H1 (cell line): ENCODE results near the gene PCGF3.

ENCODE experiments used
- EP300 ChIP-seq, 2 experiments: IDR thresholded peaks; 1 replicate in 1 of 2; 2 replicates in 1 of 2; pipeline ENCODE4 v1.6.1; 2011 to 2012; ENCODE audit warnings: low read depth in 2 of 2, low read length in 2 of 2, mild to moderate bottlenecking in 2 of 2, borderline replicate concordance in 1 of 2, inconsistent platforms in 1 of 2, moderate library complexity in 1 of 2
- EZH2 ChIP-seq: fragments of 200-600 bp; sonication (generic); IDR thresholded peaks from 2 replicates; pipeline ENCODE4 v1.7.1; 2012; ENCODE audit warnings: low read depth, mild to moderate bottlenecking, moderate library complexity, low read length, inconsistent platforms; ENCODE audit not compliant: severe bottlenecking
- FOSL1 ChIP-seq: IDR thresholded peaks from 2 replicates; pipeline ENCODE4 v1.6.1; 2011; ENCODE audit warnings: mild to moderate bottlenecking, low read depth, low read length, moderate library complexity; ENCODE audit not compliant: insufficient read depth
- JUN ChIP-seq: IDR thresholded peaks from 2 replicates; pipeline ENCODE4 v1.6.1; 2011; ENCODE audit warnings: low read depth, mild to moderate bottlenecking, improper control_type of control experiment, low read length
- POLR2A ChIP-seq, 2 experiments: IDR thresholded peaks; 1 replicate in 1 of 2; 2 replicates in 1 of 2; pipeline ENCODE4 v1.6.1; 2011; ENCODE audit warnings: low read depth in 2 of 2, low read length in 2 of 2, mild to moderate bottlenecking in 2 of 2; ENCODE audit errors: control extremely low read depth in 1 of 2
- RFX5 ChIP-seq: IDR thresholded peaks from 2 replicates; pipeline ENCODE4 v1.6.1; 2011; ENCODE audit warnings: low read depth, low read length, improper control_type of control experiment, borderline replicate concordance
- RXRA ChIP-seq: IDR thresholded peaks from 2 replicates; pipeline ENCODE4 v1.6.1; 2011; ENCODE audit warnings: low read depth, mild to moderate bottlenecking, low read length, moderate library complexity; ENCODE audit not compliant: insufficient read depth
- TAF7 ChIP-seq: optimal IDR thresholded peaks from 2 replicates; pipeline ENCODE3; 2011; ENCODE audit warnings: low read depth, mild to moderate bottlenecking, inconsistent platforms, low read length, moderate library complexity, borderline replicate concordance
- ZNF274 ChIP-seq: IDR thresholded peaks from 2 replicates; pipeline ENCODE4 v1.7.0; 2012; ENCODE audit warnings: low read length, borderline replicate concordance; ENCODE audit errors: extremely low read depth
- TF ChIP-seq, protein P1 (sequence below), 3 experiments: IDR thresholded peaks; 1 replicate in 2 of 3; 2 replicates in 1 of 3; pipeline versions ENCODE4 v1.5.1 to v1.6.1; 2011; ENCODE audit warnings: low read length in 3 of 3, mild to moderate bottlenecking in 3 of 3, inconsistent platforms in 2 of 3, low read depth in 1 of 3, moderate library complexity in 1 of 3; ENCODE audit not compliant: insufficient read depth in 1 of 3; ENCODE audit errors: control extremely low read depth in 1 of 3

DNA sequence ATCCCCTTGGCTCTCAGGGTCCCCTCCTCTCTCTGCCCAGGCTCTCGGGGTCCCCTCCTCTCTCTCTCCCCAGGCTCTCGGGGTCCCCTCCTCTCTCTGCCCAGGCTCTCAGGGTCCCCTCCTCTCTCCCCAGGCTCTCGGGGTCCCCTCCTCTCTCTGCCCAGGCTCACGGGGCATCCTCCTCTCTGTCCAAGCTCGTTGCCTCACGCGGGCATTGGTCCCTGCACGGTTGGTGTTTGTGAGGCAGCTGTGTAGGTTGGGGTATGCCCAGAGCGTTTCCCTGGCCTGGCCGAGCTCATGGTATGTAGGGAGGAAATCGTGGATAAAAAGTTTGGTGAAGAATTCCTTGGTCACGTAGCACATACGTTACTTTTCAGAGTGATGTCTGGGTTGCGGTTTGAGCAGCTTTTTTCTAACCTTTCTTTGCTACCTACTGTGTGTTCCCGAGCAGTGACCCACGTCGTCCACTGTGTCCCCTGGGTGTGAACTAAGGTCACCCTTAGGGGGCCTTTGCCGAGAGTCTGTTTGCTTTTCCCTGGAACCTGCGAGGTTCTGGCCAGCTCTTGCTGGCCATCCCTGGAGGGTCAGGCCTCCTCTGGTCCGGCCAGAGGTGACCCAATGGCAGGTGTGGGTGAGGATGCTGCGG, 36.6 kb downstream of the PCGF3 start:
- TF ChIP-seq, protein P1, sequence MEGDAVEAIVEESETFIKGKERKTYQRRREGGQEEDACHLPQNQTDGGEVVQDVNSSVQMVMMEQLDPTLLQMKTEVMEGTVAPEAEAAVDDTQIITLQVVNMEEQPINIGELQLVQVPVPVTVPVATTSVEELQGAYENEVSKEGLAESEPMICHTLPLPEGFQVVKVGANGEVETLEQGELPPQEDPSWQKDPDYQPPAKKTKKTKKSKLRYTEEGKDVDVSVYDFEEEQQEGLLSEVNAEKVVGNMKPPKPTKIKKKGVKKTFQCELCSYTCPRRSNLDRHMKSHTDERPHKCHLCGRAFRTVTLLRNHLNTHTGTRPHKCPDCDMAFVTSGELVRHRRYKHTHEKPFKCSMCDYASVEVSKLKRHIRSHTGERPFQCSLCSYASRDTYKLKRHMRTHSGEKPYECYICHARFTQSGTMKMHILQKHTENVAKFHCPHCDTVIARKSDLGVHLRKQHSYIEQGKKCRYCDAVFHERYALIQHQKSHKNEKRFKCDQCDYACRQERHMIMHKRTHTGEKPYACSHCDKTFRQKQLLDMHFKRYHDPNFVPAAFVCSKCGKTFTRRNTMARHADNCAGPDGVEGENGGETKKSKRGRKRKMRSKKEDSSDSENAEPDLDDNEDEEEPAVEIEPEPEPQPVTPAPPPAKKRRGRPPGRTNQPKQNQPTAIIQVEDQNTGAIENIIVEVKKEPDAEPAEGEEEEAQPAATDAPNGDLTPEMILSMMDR (IDR thresholded peaks at IDR 0.05; ENCODE audit: control extremely low read depth in 1 of 3, insufficient read depth in 1 of 3, low read depth in 1 of 3, low read length in 3 of 3), result no peak
- TF ChIP-seq EP300 (IDR thresholded peaks at IDR 0.05; ENCODE audit: borderline replicate concordance in 1 of 2, low read depth in 2 of 2, low read length in 2 of 2) (no peak), EZH2 (no peak), ZNF274 (no peak), FOSL1 (no peak), RFX5 (no peak), RXRA (no peak), POLR2A (IDR thresholded peaks at IDR 0.05; ENCODE audit: control extremely low read depth in 1 of 2, low read depth in 2 of 2, low read length in 2 of 2) (no peak), TAF7 (no peak), JUN (no peak)
